ENCODE results near the gene GSAP. TPM values are rescaled to one million over a fixed set of nuclear protein-coding genes. Genes with fewer than 3 reads are reported as not detected.
A peak's percentile ranks its signal among the peaks of the same experiment; 100 is the strongest.

GSAP gene
- total and polyA plus RNA-seq, 2 donors (not counting 3 experiments of a cell fraction or from before 2014, with no cell fraction given): 2.3 to 5.8 TPM

- H3K4me3 ChIP-seq (replicated peaks in 1 of 3; ENCODE audit: insufficient read depth in 1 of 3, low read depth in 1 of 3, low read length in 3 of 3): no peak overlapping the region
- no peak overlapping the region for H3K9ac ChIP-seq (replicated peaks; ENCODE audit: extremely low read depth, insufficient read depth, low read length)
- no peak overlapping the region for H3K27ac ChIP-seq (ENCODE audit: insufficient read depth, low read depth, low read length)
- H2AFZ ChIP-seq (ENCODE audit: low read depth, low read length): no peak overlapping the region
- CTCF ChIA-PET: interaction anchor here (0.6 to 0.9 kb wide), 3 partner anchors 27 to 30 kb away, joined by 3 read pairs; no protein-coding TSS in a partner anchor
- dilution Hi-C loops (cut with MboI; ENCODE audit: extremely low pct_ligation_motif_present, low sequenced_read_pairs) (no loop called here), intact Hi-C loops (cut with micrococcal nuclease) (loop anchor here (1.0 kb wide), 1 partner anchor 81 kb away; no protein-coding TSS in a partner anchor)
- peaks cover 28% of the 10 kb centered on the region for H3K4me1 ChIP-seq (ENCODE audit: control insufficient read depth, extremely low read depth, insufficient read depth, low read length)
- H3K36me3 ChIP-seq (ENCODE audit: control insufficient read depth in 2 of 2, extremely low read depth in 1 of 2, insufficient read depth in 2 of 2, low read length in 2 of 2): no peaks in the 10 kb centered on the region
- no TSS peak for BruUV-seq (replicated peaks)
- H4K20me1 ChIP-seq (replicated peaks; ENCODE audit: control insufficient read depth, extremely low read depth, insufficient read depth, low read length): no peaks in the 10 kb centered on the region
- H3K9me3 ChIP-seq (replicated peaks; ENCODE audit: control insufficient read depth, insufficient read depth, low read length): no peaks in the 10 kb centered on the region
- TF ChIP-seq JUN (IDR thresholded peaks at IDR 0.05; ENCODE audit: borderline replicate concordance, insufficient read depth, insufficient read length, low read depth): peak; percentile 41
- TF ChIP-seq POLR2AphosphoS5 (IDR thresholded peaks at IDR 0.05; ENCODE audit: insufficient read depth, low read depth, low read length): peak; percentile 63
- TF ChIP-seq FOS (IDR thresholded peaks at IDR 0.05; ENCODE audit: borderline replicate concordance, insufficient read depth, low read length): peak; percentile 37
- TF ChIP-seq MAX (IDR thresholded peaks at IDR 0.05; ENCODE audit: insufficient read depth, insufficient read length): no peak
- no peak for TF ChIP-seq GATA2 (IDR thresholded peaks at IDR 0.05; ENCODE audit: insufficient read depth, insufficient read length, low read depth, low read length)
- POLR2A ChIA-PET: no interaction called here
- no peak overlapping the region for H3K4me2 ChIP-seq (ENCODE audit: insufficient read depth, low read length)
- H3K79me2 ChIP-seq (ENCODE audit: control insufficient read depth, insufficient read depth, low read length): no peaks in the 10 kb centered on the region
- no peaks in the 10 kb centered on the region for H3K27me3 ChIP-seq (ENCODE audit: control insufficient read depth in 2 of 2, insufficient read depth in 2 of 2, low read length in 2 of 2)
- DNase-seq (ENCODE audit: low read depth, low spot score) (peak; percentile 60), FAIRE-seq (peak; percentile 85)
- no peaks in the 10 kb centered on the region for H3K9me1 ChIP-seq (replicated peaks; ENCODE audit: control insufficient read depth, extremely low read depth, insufficient read depth, low read length)
These were observed 39.2 kb upstream of the GSAP start for GRCh38 chr7:77455321-77455720.

GRCh38 chr7:77454802-77455201, 38.7 kb upstream of the GSAP start:
- H3K4me2 ChIP-seq (ENCODE audit: insufficient read depth, low read length): no peak overlapping the region
- FAIRE-seq: no peak
- peaks cover 28% of the 10 kb centered on the region for H3K4me1 ChIP-seq (ENCODE audit: control insufficient read depth, extremely low read depth, insufficient read depth, low read length)
- no peaks in the 10 kb centered on the region for H3K79me2 ChIP-seq (ENCODE audit: control insufficient read depth, insufficient read depth, low read length)
- H4K20me1 ChIP-seq (replicated peaks; ENCODE audit: control insufficient read depth, extremely low read depth, insufficient read depth, low read length): no peaks in the 10 kb centered on the region
- H2AFZ ChIP-seq (ENCODE audit: low read depth, low read length): no peak overlapping the region
- POLR2A ChIA-PET: no interaction called here
- no peak overlapping the region for H3K27ac ChIP-seq (ENCODE audit: insufficient read depth, low read depth, low read length)
- no peak overlapping the region for H3K9ac ChIP-seq (replicated peaks; ENCODE audit: extremely low read depth, insufficient read depth, low read length)
- CTCF ChIA-PET: interaction anchor here (0.8 to 0.9 kb wide), 2 partner anchors 29 to 31 kb away, joined by 3 read pairs; no protein-coding TSS in a partner anchor
- TF ChIP-seq EZH2 (IDR thresholded peaks at IDR 0.05; ENCODE audit: borderline replicate concordance, low read depth, low read length, severe bottlenecking) (no peak), CTCF (IDR thresholded peaks at IDR 0.05; ENCODE audit: extremely low read depth in 1 of 2, insufficient read depth in 1 of 2, low read depth in 1 of 2, low read length in 2 of 2) (no peak), GATA2 (IDR thresholded peaks at IDR 0.05; ENCODE audit: insufficient read depth, insufficient read length, low read depth, low read length) (no peak), JUN (IDR thresholded peaks at IDR 0.05; ENCODE audit: borderline replicate concordance, insufficient read depth, insufficient read length, low read depth) (no peak), MAX (IDR thresholded peaks at IDR 0.05; ENCODE audit: insufficient read depth, insufficient read length) (no peak), POLR2A (IDR thresholded peaks at IDR 0.05; ENCODE audit: low read depth, low read length) (no peak)
- intact Hi-C loops (cut with micrococcal nuclease): loop anchor here (1.0 kb wide), 1 partner anchor 81 kb away; no protein-coding TSS in a partner anchor
- H3K4me3 ChIP-seq (replicated peaks in 1 of 3; ENCODE audit: insufficient read depth in 1 of 3, low read depth in 1 of 3, low read length in 3 of 3): no peak overlapping the region
- H3K27me3 ChIP-seq (ENCODE audit: control insufficient read depth in 2 of 2, insufficient read depth in 2 of 2, low read length in 2 of 2): no peaks in the 10 kb centered on the region
- BruUV-seq (replicated peaks): no TSS peak
- no peaks in the 10 kb centered on the region for H3K36me3 ChIP-seq (ENCODE audit: control insufficient read depth in 2 of 2, extremely low read depth in 1 of 2, insufficient read depth in 2 of 2, low read length in 2 of 2)
- H3K9me1 ChIP-seq (replicated peaks; ENCODE audit: control insufficient read depth, extremely low read depth, insufficient read depth, low read length): no peaks in the 10 kb centered on the region
- no peak for DNase-seq (ENCODE audit: low read depth, low spot score)
- H3K9me3 ChIP-seq (replicated peaks; ENCODE audit: control insufficient read depth, insufficient read depth, low read length): no peaks in the 10 kb centered on the region
- dilution Hi-C loops (cut with MboI; ENCODE audit: extremely low pct_ligation_motif_present, low sequenced_read_pairs): no loop called here

Measured in endothelial cell of umbilical vein (primary cell).